H1 (cell line): Measurements from ENCODE around the gene CLEC10A. TPM values are rescaled to one million over a fixed set of nuclear protein-coding genes. Genes with fewer than 3 reads are reported as not detected.

Experiments used
- CHD2 ChIP-seq: IDR thresholded peaks from 2 replicates; pipeline ENCODE4 v1.6.1; 2012; ENCODE audit warnings: low read length, improper control_type of control experiment
- GTF2F1 ChIP-seq: IDR thresholded peaks from 2 replicates; pipeline ENCODE4 v1.6.1; 2012; ENCODE audit warnings: low read depth, low read length, improper control_type of control experiment, borderline replicate concordance
- HDAC6 ChIP-seq: IDR thresholded peaks from one replicate; pipeline ENCODE4 v1.7.1; 2012; ENCODE audit warnings: low read depth, mild to moderate bottlenecking, inconsistent platforms, low read length, moderate library complexity
- NANOG ChIP-seq: IDR thresholded peaks from 2 replicates; pipeline ENCODE4 v1.6.1; 2011; ENCODE audit warnings: low read length, low read depth, mild to moderate bottlenecking, inconsistent platforms; ENCODE audit not compliant: insufficient read depth, poor library complexity, severe bottlenecking
- polyA plus RNA-seq, 7 experiments: library from polyadenylated mRNA; depleted of rRNA in 3 of 7; stranded (reverse) in 5 of 7; unstranded in 2 of 7; fragments of >200 nt in 5 of 7; fragments of 200-250 nt in 2 of 7; gene quantifications; 1 replicate in 5 of 7; 2 replicates in 1 of 7; 4 replicates in 1 of 7; pipeline versions ENCODE4 v1.2.1 to v1.2.3, GENCODE V29; 2011 to 2013; ENCODE audit warnings: missing spikeins in 2 of 7, mixed read lengths in 2 of 7
- total RNA-seq: library from RNA; stranded (reverse); fragmentation: NEBNext Ultra II Directional; extraction: Animal tissue kit (Norgen Biotek cat#: 25700); gene quantifications from 2 replicates; pipeline ENCODE4 v1.2.1, GENCODE V29; 2021

Gene CLEC10A
- total and polyA plus RNA-seq, 2 of the 8 experiments (the other 6 are each of a cell fraction or from before 2014, with no cell fraction given), result not detected

- TF ChIP-seq GTF2F1, result no peak
- no peak for TF ChIP-seq HDAC6
- TF ChIP-seq NANOG, result no peak
- no peak for TF ChIP-seq CHD2
These were observed 33.4 kb upstream of the CLEC10A start (continued) for GRCh38 chr17:7113273-7114071.
